Motor neuron (in vitro differentiated cells): ENCODE measurements around the gene BICRA. TPM values are rescaled to one million over a fixed set of nuclear protein-coding genes. Genes with fewer than 3 reads are reported as not detected.
A peak's percentile ranks its signal among the peaks of the same experiment; 100 is the strongest.
"Not testable (repeated sequence)": the region's sequence is repeated elsewhere in the genome, so short reads cannot be mapped to it uniquely, and the experiment has no call there.

ENCODE experiments used
- ATAC-seq, 8 experiments: fragments of 200-7000 bp; cut with Tn5 transposase; replicated peaks in 6 of 8; 2 replicates each; pipeline ENCODE4 v1.8.0; 2021; ENCODE audit warnings: mild to moderate bottlenecking in 8 of 8, moderate library complexity in 8 of 8
- H3K27ac ChIP-seq, 2 donors: fragments of 250-450 bp; sonication (Bioruptor Pico); 2 replicates each; pipeline ENCODE4 v1.9.0; 2021; ENCODE audit warnings: antibody characterized with exemption in 2 of 2, mild to moderate bottlenecking in 2 of 2, moderate library complexity in 1 of 2
- H3K4me1 ChIP-seq, 2 donors: fragments of 250-450 bp; sonication (Bioruptor Pico); replicated peaks in 1 of 2; 2 replicates each; pipeline ENCODE4 v1.6.1; 2021; ENCODE audit warnings: antibody characterized with exemption in 2 of 2, mild to moderate bottlenecking in 2 of 2, moderate library complexity in 1 of 2
- H3K4me3 ChIP-seq, 5 donors: fragments of 250-450 bp; sonication (Bioruptor Pico); 2 replicates each; pipeline ENCODE4 v1.9.0; 2021; ENCODE audit warnings: antibody characterized with exemption in 5 of 5, mild to moderate bottlenecking in 5 of 5, moderate library complexity in 4 of 5
- WGBS, 10 experiments: fragments of 450-650 bp; shearing (Covaris generic); methylation state at CpG; one replicate each; pipeline ENCODE4 v1.0.0; 2022; 5-methylcytosine and 5-hydroxymethylcytosine counted together
- in situ Hi-C, 9 experiments: fragments of 400-800 bp; cut with MboI; loops; one replicate each; pipeline ENCODE4 v1.15.0; 2021; ENCODE audit warnings: low sequenced_read_pairs in 9 of 9, low pct_unique_long_range_greater_than_20kb in 2 of 9; ENCODE audit not compliant: unreplicated experiment in 9 of 9
- total RNA-seq, 8 experiments: library from RNA; unstranded; fragments of 300-600 nt; gene quantifications; 2 replicates each; pipeline versions ENCODE4 v1.2.3 to v1.2.4, GENCODE V29; 2022

Gene BICRA
- total RNA-seq, 8 experiments from 2014 or later = 1.6 to 9.1 (median 5.5) TPM

DNA sequence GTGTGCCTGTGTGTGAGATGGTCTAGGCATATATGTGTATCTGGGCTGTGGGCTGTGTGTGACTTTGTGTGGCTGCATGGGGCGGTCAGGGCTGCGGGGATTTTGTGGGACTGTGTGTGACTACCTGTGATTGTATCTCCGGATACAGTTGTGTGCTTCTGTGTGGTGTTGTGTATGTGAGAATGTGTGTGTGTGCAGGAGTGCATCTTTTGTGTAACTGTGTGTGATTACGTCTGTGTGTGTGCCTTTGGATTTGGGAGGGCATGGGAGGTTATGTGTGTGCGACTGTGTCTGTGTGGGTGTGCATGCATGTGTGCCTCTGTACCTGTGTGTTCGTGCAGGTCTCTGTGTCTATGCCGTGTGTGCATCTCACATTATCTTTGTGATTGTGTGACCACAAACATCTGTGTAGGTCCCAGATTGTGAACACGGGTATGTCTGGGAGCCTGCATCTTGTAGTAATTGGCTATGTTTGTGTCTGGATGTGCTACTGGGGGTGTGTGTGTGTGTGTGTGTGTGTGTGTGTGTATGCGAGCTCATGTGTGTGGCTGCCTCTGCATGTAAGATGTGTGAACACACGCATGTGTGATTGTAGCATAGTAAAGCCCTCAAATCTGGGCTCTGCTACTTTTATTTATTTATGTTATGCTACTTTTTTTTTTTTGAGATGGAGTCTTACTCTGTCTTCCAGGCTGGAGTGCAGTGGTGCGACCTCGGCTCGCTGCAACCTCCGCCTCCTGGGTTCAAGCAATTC is 111.9 kb downstream of the BICRA start:
- ATAC-seq = no peak
- in situ Hi-C loops = loop anchor here in 2 of 9 experiments (25.0 kb wide), 1 partner anchor 284 kb away; no protein-coding TSS in a partner anchor
- WGBS, 10 experiments = 57 to 100% (median 91%) methylated on average over 1 to 11 of the region's 14 CpGs; no CpG with 5 or more reads in 3 of the 10 experiments
- peaks cover 24 to 26% of the 10 kb centered on the region in 2 donors for H3K4me1 ChIP-seq
- H3K4me3 ChIP-seq = no peak overlapping the region
- H3K27ac ChIP-seq = no peak overlapping the region

DNA sequence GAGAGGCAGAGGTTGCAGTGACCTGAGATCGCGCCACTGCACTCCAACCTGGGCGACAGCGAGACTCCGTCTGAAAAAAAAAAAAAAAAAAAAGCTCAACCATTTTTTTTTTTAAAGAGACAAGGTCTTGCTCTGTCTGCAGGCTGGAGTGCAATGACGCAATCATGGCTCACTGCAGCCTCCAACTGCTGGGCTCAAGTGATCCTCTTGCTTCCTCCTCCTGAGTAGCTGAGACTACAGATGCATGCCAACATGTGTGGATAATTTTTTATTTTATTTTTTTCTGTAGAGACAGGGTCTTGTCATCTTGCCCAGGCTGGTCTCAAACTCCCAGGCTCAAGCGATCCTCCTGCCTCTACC is 114.6 kb downstream of the BICRA start:
- peak overlapping the region; percentile 76 to 79 for H3K27ac ChIP-seq
- WGBS, 10 experiments = 0 to 80% (median 32%) methylated on average over 1 to 7 of the region's 7 CpGs; no CpG with 5 or more reads in 1 of the 10 experiments
- in situ Hi-C loops = loop anchor here in 2 of 9 experiments (25.0 kb wide), 1 partner anchor 286 kb away; no protein-coding TSS in a partner anchor
- peaks cover 24 to 26% of the 10 kb centered on the region in 2 donors for H3K4me1 ChIP-seq
- peak in 6 of 8 experiments; percentile 3 to 36 (median 29) for ATAC-seq
- H3K4me3 ChIP-seq = peak overlapping the region in 2 of 5 donors; percentile 11

DNA sequence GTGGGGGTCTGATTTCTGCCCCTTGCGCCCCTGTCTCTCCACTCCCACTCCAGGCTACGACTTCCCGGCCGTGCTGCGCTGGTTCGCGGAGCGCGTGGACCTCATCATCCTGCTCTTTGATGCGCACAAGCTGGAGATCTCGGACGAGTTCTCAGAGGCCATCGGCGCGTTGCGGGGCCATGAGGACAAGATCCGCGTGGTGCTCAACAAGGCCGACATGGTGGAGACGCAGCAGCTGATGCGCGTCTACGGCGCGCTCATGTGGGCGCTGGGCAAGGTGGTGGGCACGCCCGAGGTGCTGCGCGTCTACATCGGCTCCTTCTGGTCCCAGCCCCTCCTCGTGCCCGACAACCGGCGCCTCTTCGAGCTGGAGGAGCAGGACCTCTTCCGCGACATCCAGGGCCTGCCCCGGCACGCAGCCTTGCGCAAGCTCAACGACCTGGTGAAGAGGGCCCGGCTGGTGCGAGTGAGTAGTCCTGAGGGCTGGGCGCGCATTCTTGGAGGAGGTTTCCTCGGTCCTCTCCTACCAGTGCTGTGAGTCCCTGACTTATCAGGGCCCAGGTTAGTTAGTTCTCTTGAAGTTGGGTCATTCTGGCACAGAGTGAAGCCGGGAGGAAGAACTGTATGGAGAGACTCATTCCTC is 116.9 kb downstream of the BICRA start:
- peaks cover 11 to 19% of the 10 kb centered on the region in 2 donors for H3K4me1 ChIP-seq
- H3K27ac ChIP-seq = no peak overlapping the region
- ATAC-seq = no peak
- WGBS, 10 experiments = 63 to 100% (median 89%) methylated on average over 1 to 18 of the region's 48 CpGs; no CpG with 5 or more reads in 2 of the 10 experiments
- H3K4me3 ChIP-seq = no peak overlapping the region
- in situ Hi-C loops = loop anchor here in 2 of 9 experiments (25.0 kb wide), 2 partner anchors 289 to 439 kb away; no protein-coding TSS in a partner anchor

DNA sequence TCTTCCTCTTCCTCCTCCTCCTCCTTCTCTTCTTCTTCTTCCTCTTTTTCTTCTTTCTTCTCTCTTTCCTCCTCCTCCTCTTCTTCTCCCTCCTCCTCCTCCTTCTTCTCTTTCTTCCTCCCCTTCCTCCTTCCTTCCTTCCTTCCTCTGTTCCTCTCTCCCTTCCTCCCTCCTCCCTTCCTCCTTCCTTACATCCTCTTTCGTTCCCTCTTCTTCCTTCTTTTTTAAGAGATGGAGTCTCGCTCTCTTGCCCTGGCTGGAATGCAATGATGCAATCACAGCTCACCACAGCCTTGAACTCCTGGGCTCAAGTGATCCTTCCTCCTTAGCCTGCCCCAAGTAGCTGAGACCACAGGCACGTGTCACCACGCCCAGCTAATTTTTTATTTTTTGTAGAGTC is 117.5 kb downstream of the BICRA start:
- 55 to 98% (median 81%) methylated on average over 2 to 4 of the region's 4 CpGs; no CpG with 5 or more reads in 2 of the 10 experiments for WGBS, 10 experiments
- no peak overlapping the region for H3K4me3 ChIP-seq
- ATAC-seq = no peak
- H3K4me1 ChIP-seq = peaks cover 11 to 19% of the 10 kb centered on the region in 2 donors
- no peak overlapping the region for H3K27ac ChIP-seq
- in situ Hi-C loops = loop anchor here in 2 of 9 experiments (25.0 kb wide), 2 partner anchors 289 to 439 kb away; no protein-coding TSS in a partner anchor

DNA sequence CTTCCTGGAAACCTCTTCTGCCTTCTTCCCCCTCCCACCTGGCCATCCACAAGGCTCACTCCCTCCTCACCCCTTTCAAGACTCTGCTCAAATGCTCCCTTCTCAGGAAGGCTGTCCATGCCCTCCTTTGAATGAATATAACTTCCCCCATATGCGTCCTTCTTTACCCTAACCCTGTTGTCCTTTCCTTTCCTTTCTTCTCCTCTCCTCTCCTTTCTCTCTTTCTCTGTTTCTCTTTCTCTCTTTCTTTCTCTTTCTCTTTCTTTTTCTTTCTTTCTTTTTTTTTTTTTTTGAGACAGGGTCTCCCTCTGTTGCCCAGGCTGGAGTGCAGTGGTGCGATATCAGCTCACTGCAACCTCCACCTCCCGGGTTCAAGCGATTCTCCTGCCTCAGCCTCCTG is 119.4 kb downstream of the BICRA start:
- in situ Hi-C loops = loop anchor here in 2 of 9 experiments (25.0 kb wide), 2 partner anchors 291 to 441 kb away; no protein-coding TSS in a partner anchor
- peaks cover 6 to 14% of the 10 kb centered on the region in 2 donors for H3K4me1 ChIP-seq
- H3K27ac ChIP-seq, ATAC-seq, H3K4me3 ChIP-seq: not testable (repeated sequence)
- 57 to 100% (median 87%) methylated on average over 1 to 4 of the region's 4 CpGs; no CpG with 5 or more reads in 2 of the 10 experiments for WGBS, 10 experiments

DNA sequence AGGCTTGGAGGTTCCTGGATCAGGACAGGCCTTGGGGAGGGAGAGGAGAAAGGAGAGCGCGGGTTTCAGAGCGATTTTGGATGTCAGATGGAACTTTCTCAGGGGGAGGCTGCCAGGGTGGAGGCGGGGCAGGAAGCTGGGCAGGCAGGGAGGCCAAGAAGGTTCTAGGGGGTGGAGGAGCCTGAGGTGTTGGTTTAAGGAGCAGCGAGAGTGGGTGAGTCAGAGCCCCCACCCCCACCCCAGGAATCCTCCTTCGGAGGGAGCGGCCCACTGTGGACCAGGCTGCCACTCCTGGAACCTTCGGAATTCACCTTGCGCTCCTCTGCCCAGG is 120.5 kb downstream of the BICRA start:
- peaks cover 0 to 8% of the 10 kb centered on the region in 2 donors for H3K4me1 ChIP-seq
- no peak overlapping the region for H3K4me3 ChIP-seq
- H3K27ac ChIP-seq = no peak overlapping the region
- in situ Hi-C loops = loop anchor here in 2 of 9 experiments (25.0 kb wide), 2 partner anchors 292 to 442 kb away; no protein-coding TSS in a partner anchor
- 0 to 100% (median 43%) methylated on average over 1 to 5 of the region's 9 CpGs; no CpG with 5 or more reads in 2 of the 10 experiments for WGBS, 10 experiments
- peak; percentile 57 to 86 (median 65) for ATAC-seq

DNA sequence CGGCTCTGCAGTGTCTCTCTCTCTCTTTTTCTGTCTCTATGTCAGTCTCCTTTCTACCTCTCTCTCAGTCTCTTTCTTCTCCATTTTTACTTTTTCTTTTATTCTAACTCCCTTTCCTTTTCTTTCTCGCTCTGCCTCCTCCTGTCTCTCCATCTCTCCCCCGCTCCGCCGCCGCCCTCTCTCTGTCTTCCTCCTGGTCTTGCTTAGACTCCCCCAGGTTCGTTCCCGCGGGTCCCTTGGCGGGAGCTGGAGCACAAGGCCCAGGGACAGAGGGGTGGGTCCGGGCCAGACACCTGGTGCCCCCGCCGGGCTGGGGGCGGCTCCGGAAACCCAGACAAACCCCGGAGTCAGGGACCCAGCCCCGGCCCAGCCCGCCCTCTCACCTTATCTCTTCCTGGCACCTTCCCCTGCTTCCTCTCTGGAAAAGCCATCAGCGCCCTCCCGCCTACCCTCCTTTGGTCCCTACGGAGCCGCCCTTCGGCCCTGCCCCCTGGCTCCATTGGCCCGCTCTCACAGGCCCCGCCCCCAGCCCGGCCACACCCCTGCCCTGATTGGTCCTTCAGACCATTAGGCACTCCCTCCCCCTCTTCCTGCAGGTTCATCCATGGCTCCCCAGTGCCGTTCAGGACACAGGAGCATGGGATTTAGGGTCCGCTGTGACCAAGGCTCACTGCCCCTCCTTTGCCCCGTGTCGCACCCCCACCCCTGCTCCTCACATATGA is 121.0 kb downstream of the BICRA start:
- in situ Hi-C loops = loop anchor here in 2 of 9 experiments (25.0 kb wide), 2 partner anchors 293 to 443 kb away; no protein-coding TSS in a partner anchor
- 7 to 88% (median 46%) methylated on average over 5 to 11 of the region's 30 CpGs; no CpG with 5 or more reads in 4 of the 10 experiments for WGBS, 10 experiments
- H3K27ac ChIP-seq = no peak overlapping the region
- peak in 7 of 8 experiments; percentile 38 to 82 (median 52) for ATAC-seq
- H3K4me1 ChIP-seq = peaks cover 0 to 8% of the 10 kb centered on the region in 2 donors
- H3K4me3 ChIP-seq = peak overlapping the region in 1 of 5 donors; percentile 26

DNA sequence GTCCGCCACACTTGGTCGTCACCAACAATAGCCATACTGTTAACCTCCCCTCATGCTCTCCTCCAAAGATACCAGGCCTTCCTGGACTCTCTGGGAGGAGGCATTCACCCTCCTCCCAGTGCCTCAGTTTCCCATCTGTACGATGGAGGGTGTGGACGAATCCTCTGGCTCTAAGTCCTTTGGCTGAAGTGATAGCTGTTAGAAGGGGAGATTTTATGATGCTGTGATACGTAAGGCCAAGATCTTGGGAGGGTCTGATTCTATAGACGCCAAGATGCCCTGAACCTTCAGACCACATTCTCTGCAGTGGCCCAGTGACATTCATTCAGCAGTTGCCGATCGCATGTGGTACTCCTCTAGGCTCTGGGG is 121.6 kb downstream of the BICRA start:
- no peak overlapping the region for H3K27ac ChIP-seq
- WGBS, 10 experiments = 72 to 100% (median 97%) methylated on average over 1 to 4 of the region's 8 CpGs; no CpG with 5 or more reads in 3 of the 10 experiments
- in situ Hi-C loops = loop anchor here in 2 of 9 experiments (25.0 kb wide), 2 partner anchors 293 to 443 kb away; no protein-coding TSS in a partner anchor
- H3K4me1 ChIP-seq = peaks cover 0 to 8% of the 10 kb centered on the region in 2 donors
- ATAC-seq = no peak
- H3K4me3 ChIP-seq = no peak overlapping the region

DNA sequence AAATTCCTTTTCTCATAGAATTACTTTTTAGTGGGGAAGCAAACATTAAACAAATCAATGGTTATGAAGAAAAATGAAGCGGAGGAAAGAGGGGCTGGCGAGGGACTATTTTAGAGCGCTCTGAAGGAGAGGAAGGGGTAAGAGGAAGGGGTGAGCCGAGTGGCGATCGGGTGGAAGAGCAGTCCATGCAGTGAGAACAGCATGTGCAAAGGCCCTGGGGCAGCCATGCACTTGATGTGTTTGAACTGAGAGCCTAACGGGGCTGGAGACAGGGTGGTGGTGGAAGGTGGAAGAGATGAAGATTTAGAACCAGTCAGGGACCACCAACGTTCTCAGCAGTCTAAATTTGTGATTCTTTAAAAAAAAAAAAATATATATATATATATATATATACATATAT is 122.0 kb downstream of the BICRA start:
- in situ Hi-C loops = loop anchor here in 2 of 9 experiments (25.0 kb wide), 2 partner anchors 294 to 444 kb away; no protein-coding TSS in a partner anchor
- no peak overlapping the region for H3K4me3 ChIP-seq
- ATAC-seq = no peak
- peaks cover 0 to 8% of the 10 kb centered on the region in 2 donors for H3K4me1 ChIP-seq
- WGBS, 10 experiments = 80 to 96% (median 91%) methylated on average over 2 to 8 of the region's 8 CpGs; no CpG with 5 or more reads in 4 of the 10 experiments
- no peak overlapping the region for H3K27ac ChIP-seq

DNA sequence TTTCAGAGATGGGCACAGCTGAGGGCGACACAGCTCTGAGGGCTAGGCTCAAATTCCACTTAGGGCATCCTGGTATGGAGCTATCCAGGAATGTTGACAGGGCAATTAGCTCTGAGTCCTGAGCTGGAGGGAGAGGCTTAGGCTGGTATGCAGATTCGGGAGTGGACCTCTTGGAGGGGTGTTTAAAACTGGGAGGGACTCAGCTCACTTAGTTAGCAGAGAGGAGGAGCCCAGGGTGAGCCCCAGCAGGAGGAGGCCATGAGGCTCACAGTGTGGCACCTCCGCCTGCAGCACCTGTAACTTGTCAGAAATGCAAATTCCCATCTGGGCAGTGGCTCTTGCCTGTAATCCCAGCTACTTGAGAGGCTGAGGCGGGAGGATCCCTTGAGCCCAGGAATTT is 126.2 kb downstream of the BICRA start:
- 0 to 63% (median 20%) methylated on average over 1 to 2 of the region's 4 CpGs; no CpG with 5 or more reads in 3 of the 10 experiments for WGBS, 10 experiments
- H3K4me3 ChIP-seq = no peak overlapping the region
- no peak overlapping the region for H3K27ac ChIP-seq
- no peaks in the 10 kb centered on the region for H3K4me1 ChIP-seq
- in situ Hi-C loops = loop anchor here in 2 of 9 experiments (25.0 kb wide), 2 partner anchors 298 to 448 kb away; no protein-coding TSS in a partner anchor
- ATAC-seq = peak in 3 of 8 experiments; percentile 97 to 100 (median 99)

DNA sequence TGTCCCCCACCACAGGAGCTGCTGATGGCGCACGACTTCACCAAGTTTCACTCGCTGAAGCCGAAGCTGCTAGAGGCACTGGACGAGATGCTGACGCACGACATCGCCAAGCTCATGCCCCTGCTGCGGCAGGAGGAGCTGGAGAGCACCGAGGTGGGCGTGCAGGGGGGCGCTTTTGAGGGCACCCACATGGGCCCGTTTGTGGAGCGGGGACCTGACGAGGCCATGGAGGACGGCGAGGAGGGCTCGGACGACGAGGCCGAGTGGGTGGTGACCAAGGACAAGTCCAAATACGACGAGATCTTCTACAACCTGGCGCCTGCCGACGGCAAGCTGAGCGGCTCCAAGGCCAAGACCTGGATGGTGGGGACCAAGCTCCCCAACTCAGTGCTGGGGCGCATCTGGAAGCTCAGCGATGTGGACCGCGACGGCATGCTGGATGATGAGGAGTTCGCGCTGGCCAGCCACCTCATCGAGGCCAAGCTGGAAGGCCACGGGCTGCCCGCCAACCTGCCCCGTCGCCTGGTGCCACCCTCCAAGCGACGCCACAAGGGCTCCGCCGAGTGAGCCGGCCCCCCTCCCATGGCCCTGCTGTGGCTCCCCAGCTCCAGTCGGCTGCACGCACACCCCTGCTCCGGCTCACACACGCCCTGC is 132.1 kb downstream of the BICRA start:
- WGBS, 10 experiments = 76 to 80% (median 80%) methylated on average over 2 to 20 of the region's 48 CpGs; no CpG with 5 or more reads in 7 of the 10 experiments
- no peak overlapping the region for H3K4me3 ChIP-seq
- in situ Hi-C loops = loop anchor here in 2 of 9 experiments (25.0 kb wide), 2 partner anchors 304 to 454 kb away; no protein-coding TSS in a partner anchor
- peaks cover 4 to 18% of the 10 kb centered on the region in 2 donors for H3K4me1 ChIP-seq
- H3K27ac ChIP-seq = no peak overlapping the region
- no peak for ATAC-seq
